ENCODE results near the gene MED27. TPM values are rescaled to one million over a fixed set of nuclear protein-coding genes. Genes with fewer than 3 reads are reported as not detected.

The MED27 gene
- total and polyA plus RNA-seq, 2 of the 4 experiments (the other 2 are of a cell fraction) = 50.2 to 63.4 TPM

DNA sequence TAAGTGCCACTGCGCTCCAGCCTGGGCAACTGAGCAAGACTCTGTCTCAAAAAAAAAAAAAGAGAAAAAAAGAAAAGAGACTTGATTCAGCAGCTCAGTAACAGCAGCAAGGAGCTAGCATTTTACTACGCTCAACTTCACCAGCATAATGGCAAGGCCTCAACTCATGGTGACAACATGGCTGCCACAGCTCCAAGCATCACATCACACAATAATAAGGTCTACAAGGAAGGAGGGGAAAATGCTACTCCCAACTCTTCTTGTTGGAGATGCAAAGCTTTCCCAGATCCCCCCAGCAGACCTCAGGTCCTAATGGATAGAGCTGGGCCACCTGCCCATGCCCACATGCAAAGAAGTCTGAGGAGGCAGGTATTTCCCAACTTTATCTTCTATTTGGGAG lies 253.6 kb downstream of the MED27 start:
- no peak for TF ChIP-seq MAZ (IDR thresholded peaks at IDR 0.05; ENCODE audit: borderline replicate concordance, low read depth, low read length)
- TF ChIP-seq, protein P1, sequence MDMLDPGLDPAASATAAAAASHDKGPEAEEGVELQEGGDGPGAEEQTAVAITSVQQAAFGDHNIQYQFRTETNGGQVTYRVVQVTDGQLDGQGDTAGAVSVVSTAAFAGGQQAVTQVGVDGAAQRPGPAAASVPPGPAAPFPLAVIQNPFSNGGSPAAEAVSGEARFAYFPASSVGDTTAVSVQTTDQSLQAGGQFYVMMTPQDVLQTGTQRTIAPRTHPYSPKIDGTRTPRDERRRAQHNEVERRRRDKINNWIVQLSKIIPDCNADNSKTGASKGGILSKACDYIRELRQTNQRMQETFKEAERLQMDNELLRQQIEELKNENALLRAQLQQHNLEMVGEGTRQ (IDR thresholded peaks at IDR 0.05; ENCODE audit: low read depth, low read length) = no peak
- TF ChIP-seq RFX5 (IDR thresholded peaks at IDR 0.05; ENCODE audit: low read depth, low read length) = no peak
- no peak for TF ChIP-seq SMC3 (IDR thresholded peaks at IDR 0.05; ENCODE audit: low read depth, low read length)
- no peak for TF ChIP-seq MAFK (IDR thresholded peaks at IDR 0.05; ENCODE audit: low read depth, low read length)
- no peak for TF ChIP-seq RCOR1 (IDR thresholded peaks at IDR 0.05; ENCODE audit: insufficient replicate concordance, low read length)
- no peak for TF ChIP-seq FOS (IDR thresholded peaks at IDR 0.05; ENCODE audit: low read depth, low read length)
- TF ChIP-seq RAD21 (IDR thresholded peaks at IDR 0.05; ENCODE audit: low read length) = no peak
- TF ChIP-seq CEBPB (IDR thresholded peaks at IDR 0.05; ENCODE audit: low read depth, low read length) = no peak
- TF ChIP-seq NFE2L2 (IDR thresholded peaks at IDR 0.05; ENCODE audit: low read depth, low read length) = no peak
- no peak for TF ChIP-seq POLR2A (IDR thresholded peaks at IDR 0.05; ENCODE audit: low read depth, low read length)
- TF ChIP-seq, protein P2, sequence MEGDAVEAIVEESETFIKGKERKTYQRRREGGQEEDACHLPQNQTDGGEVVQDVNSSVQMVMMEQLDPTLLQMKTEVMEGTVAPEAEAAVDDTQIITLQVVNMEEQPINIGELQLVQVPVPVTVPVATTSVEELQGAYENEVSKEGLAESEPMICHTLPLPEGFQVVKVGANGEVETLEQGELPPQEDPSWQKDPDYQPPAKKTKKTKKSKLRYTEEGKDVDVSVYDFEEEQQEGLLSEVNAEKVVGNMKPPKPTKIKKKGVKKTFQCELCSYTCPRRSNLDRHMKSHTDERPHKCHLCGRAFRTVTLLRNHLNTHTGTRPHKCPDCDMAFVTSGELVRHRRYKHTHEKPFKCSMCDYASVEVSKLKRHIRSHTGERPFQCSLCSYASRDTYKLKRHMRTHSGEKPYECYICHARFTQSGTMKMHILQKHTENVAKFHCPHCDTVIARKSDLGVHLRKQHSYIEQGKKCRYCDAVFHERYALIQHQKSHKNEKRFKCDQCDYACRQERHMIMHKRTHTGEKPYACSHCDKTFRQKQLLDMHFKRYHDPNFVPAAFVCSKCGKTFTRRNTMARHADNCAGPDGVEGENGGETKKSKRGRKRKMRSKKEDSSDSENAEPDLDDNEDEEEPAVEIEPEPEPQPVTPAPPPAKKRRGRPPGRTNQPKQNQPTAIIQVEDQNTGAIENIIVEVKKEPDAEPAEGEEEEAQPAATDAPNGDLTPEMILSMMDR (conservative IDR thresholded peaks at IDR 0.05; ENCODE audit: low read depth, low read length) = no peak
- no peak for ATAC-seq (ENCODE audit: low read depth)
- in situ Hi-C loops (cut with MboI; ENCODE audit: low sequenced_read_pairs) = no loop called here

More for the DNA sequence above, 253.6 kb downstream of the MED27 start:
- no peak overlapping the region for H2BK5ac ChIP-seq (ENCODE audit: low read depth, low read length, poor library complexity, severe bottlenecking)
- no peak overlapping the region for H2AFZ ChIP-seq (replicated peaks; ENCODE audit: low read length, poor library complexity)
- no peak overlapping the region for H2BK15ac ChIP-seq (ENCODE audit: low read depth, low read length)
- H3K27ac ChIP-seq (ENCODE audit: insufficient read depth, low read length) = no peak overlapping the region
- no peak overlapping the region for H2AK5ac ChIP-seq (ENCODE audit: low read depth, low read length)
- H3K9me1 ChIP-seq (ENCODE audit: insufficient read depth, low read length) = no peaks in the 10 kb centered on the region
- no peaks in the 10 kb centered on the region for H3K79me1 ChIP-seq (ENCODE audit: low read depth in 1 of 2, low read length in 2 of 2)
- H2BK20ac ChIP-seq (ENCODE audit: low read depth, low read length) = no peak overlapping the region
- no peaks in the 10 kb centered on the region for H3K4me1 ChIP-seq (ENCODE audit: control insufficient read depth, insufficient read depth, low read length)
- BruUV-seq (replicated peaks) = no TSS peak
- no peak overlapping the region for H3K9ac ChIP-seq (ENCODE audit: low read depth, low read length)
- no peak overlapping the region for H3K4ac ChIP-seq (ENCODE audit: low read depth, low read length)
- H4K91ac ChIP-seq (ENCODE audit: insufficient read depth, low read depth, low read length) = no peak overlapping the region
- H4K5ac ChIP-seq (ENCODE audit: low read depth, low read length) = no peak overlapping the region
- peaks cover 66% of the 10 kb centered on the region for H3K27me3 ChIP-seq (ENCODE audit: control insufficient read depth, insufficient read depth, low read length)
- no peak overlapping the region for H2BK120ac ChIP-seq (ENCODE audit: low read depth, low read length)
- no peak overlapping the region for H3K14ac ChIP-seq (replicated peaks; ENCODE audit: low read depth, low read length)
- DNase-seq = no peak
- no peak overlapping the region for H4K8ac ChIP-seq (ENCODE audit: low read depth in 2 of 2, low read length in 2 of 2)
- H3K23ac ChIP-seq (ENCODE audit: low read depth, low read length) = no peak overlapping the region
- no peak overlapping the region for H3K56ac ChIP-seq (ENCODE audit: extremely low read depth, insufficient read depth, low read length)
- dilution Hi-C loops (cut with HindIII; ENCODE audit: low sequenced_read_pairs, unreplicated experiment) = no loop called here
- no peak overlapping the region for H3K4me3 ChIP-seq (ENCODE audit: insufficient read depth, low read depth, low read length)
- no peak overlapping the region for H3K18ac ChIP-seq (ENCODE audit: low read depth, low read length)
- H4K20me1 ChIP-seq (ENCODE audit: insufficient read depth, low read length) = no peaks in the 10 kb centered on the region
- intact Hi-C loops (cut with micrococcal nuclease) = no loop called here
- H3K4me2 ChIP-seq (ENCODE audit: low read depth, low read length) = no peak overlapping the region
- POLR2A ChIA-PET (ENCODE audit: unreplicated experiment) = no interaction called here
- peaks cover 5% of the 10 kb centered on the region for H3K9me3 ChIP-seq (ENCODE audit: control insufficient read depth, insufficient read depth, low read length)
- no peak overlapping the region for H2AK9ac ChIP-seq (replicated peaks; ENCODE audit: low read depth, low read length, poor library complexity)
- no peaks in the 10 kb centered on the region for H3K36me3 ChIP-seq (ENCODE audit: control insufficient read depth, insufficient read depth, low read length)
- CTCF ChIA-PET = interaction anchor here (0.6 kb wide), 1 partner anchor 34 kb away, joined by 4 read pairs; no protein-coding TSS in a partner anchor
- whole genome bisulfite sequencing, 2 experiments (ENCODE audit: extremely low coverage in 2 of 2, insufficient read length in 1 of 2) = no CpG with 5 or more reads among the region's 2 CpGs
